Panc1 (cell line): ENCODE data around the gene VAPA. TPM values are rescaled to one million over a fixed set of nuclear protein-coding genes. Genes with fewer than 3 reads are reported as not detected.

Experiments used
- ATAC-seq: fragments of 200-7000 bp; cut with Tn5 transposase; 2 replicates; pipeline ENCODE4 v1.9.1; 2020; ENCODE audit warnings: mild to moderate bottlenecking, moderate library complexity
- BruUV-seq: library from RNA; stranded (reverse); fragments of 400-500 nt; replicated peaks from 2 replicates; lab custom pipeline; 2021; lab: Mats Ljungman, UMichigan
- CTCF ChIA-PET: fragments of 300-600 bp; sonication (Branson Sonifier 250); formaldehyde crosslinking; loops from one replicate; lab custom pipeline; 2022; ENCODE audit warnings: antibody characterized with exemption; lab: Charles Lee
- POLR2A ChIA-PET: fragments of 300-600 bp; sonication (Branson Sonifier 250); formaldehyde crosslinking; loops from one replicate; lab custom pipeline; 2022; ENCODE audit warnings: antibody characterized with exemption; lab: Charles Lee
- DNase-seq: peaks from one replicate; pipeline ENCODE4 v3.0.0-alpha.2; 2010; ENCODE audit warnings: low read depth, low spot score
- H3K27ac ChIP-seq: 2 replicates; pipeline ENCODE4 v1.5.1; 2011; ENCODE audit warnings: mild to moderate bottlenecking, low read length, inconsistent platforms
- H3K27me3 ChIP-seq: fragments of 200-500 bp; sonication (Bioruptor generic); 2 replicates; pipeline ENCODE4 v1.6.0; 2014; ENCODE audit warnings: low read length, inconsistent platforms; ENCODE audit not compliant: control insufficient read depth, insufficient read depth
- H3K36me3 ChIP-seq: fragments of 200-500 bp; sonication (Bioruptor generic); 2 replicates; pipeline ENCODE4 v1.5.1; 2014; ENCODE audit warnings: inconsistent platforms, mild to moderate bottlenecking, low read length, moderate library complexity; ENCODE audit not compliant: control insufficient read depth, insufficient read depth
- H3K4me1 ChIP-seq: 2 replicates; pipeline ENCODE4 v1.5.1; 2011; ENCODE audit warnings: inconsistent platforms, mild to moderate bottlenecking, low read length, moderate library complexity; ENCODE audit not compliant: control insufficient read depth, insufficient read depth
- H3K4me3 ChIP-seq, 2 experiments: 2 replicates each; pipeline ENCODE4 v1.5.1; 2011 to 2012; ENCODE audit warnings: low read depth in 2 of 2, low read length in 2 of 2, mild to moderate bottlenecking in 2 of 2, inconsistent platforms in 1 of 2, moderate library complexity in 1 of 2
- H3K9me3 ChIP-seq: fragments of 200-500 bp; sonication (Bioruptor generic); 2 replicates; pipeline ENCODE4 v1.5.1; 2014; ENCODE audit warnings: low read depth, mild to moderate bottlenecking, inconsistent platforms, low read length, moderate library complexity; ENCODE audit not compliant: control insufficient read depth, insufficient read depth
- CTCF ChIP-seq: fragments of 450-650 bp; IDR thresholded peaks from 2 replicates; pipeline ENCODE4 v1.5.1; 2017; ENCODE audit warnings: mild to moderate bottlenecking
- POLR2AphosphoS5 ChIP-seq: IDR thresholded peaks from 2 replicates; pipeline ENCODE4 v1.6.1; 2012; ENCODE audit warnings: mild to moderate bottlenecking, low read depth, low read length, moderate library complexity
- REST ChIP-seq, 2 experiments: IDR thresholded peaks; 2 replicates each; pipeline ENCODE4 v1.6.1; 2011 to 2012; ENCODE audit warnings: low read depth in 2 of 2, control low read depth in 1 of 2, low read length in 1 of 2, mild to moderate bottlenecking in 1 of 2, moderate library complexity in 1 of 2; ENCODE audit not compliant: insufficient read depth in 1 of 2
- SIN3A ChIP-seq: IDR thresholded peaks from 2 replicates; pipeline ENCODE4 v1.6.1; 2012; ENCODE audit warnings: low read depth, mild to moderate bottlenecking, low read length, moderate library complexity, borderline replicate concordance; ENCODE audit not compliant: insufficient read depth
- TCF7L2 ChIP-seq: IDR thresholded peaks from 2 replicates; pipeline ENCODE4 v1.6.1; 2011; ENCODE audit warnings: mild to moderate bottlenecking, low read depth, low read length, inconsistent platforms
- in situ Hi-C: cut with HindIII; loops from 2 replicates; pipeline ENCODE4 v1.10.0; 2016; ENCODE audit warnings: low sequenced_read_pairs, low pct_unique_long_range_greater_than_20kb
- intact Hi-C: fragments of 100-400 bp; cut with micrococcal nuclease; formaldehyde crosslinking; loops from one replicate; pipeline ENCODE4 v1.10.0; 2022; ENCODE audit not compliant: unreplicated experiment
- total RNA-seq: library from RNA; stranded (reverse); gene quantifications from one replicate; pipeline ENCODE4 v1.2.1, GENCODE V29; 2021; ENCODE audit not compliant: unreplicated experiment

The VAPA gene
- total RNA-seq, 1 experiment from 2014 or later, result 228 TPM

GRCh38 chr18:9868857-9869714, 44.7 kb upstream of the VAPA start:
- intact Hi-C loops (no loop called here), in situ Hi-C loops (no loop called here)
- Histone ChIP-seq H3K4me3 (no peak overlapping the region), H3K4me1 (peaks cover 27% of the 10 kb centered on the region), H3K27ac (peak overlapping the region; percentile 81), H3K36me3 (no peaks in the 10 kb centered on the region), H3K27me3 (no peaks in the 10 kb centered on the region), H3K9me3 (peaks cover 4% of the 10 kb centered on the region; the same call in 1 of the 2 replicates)
- ChIA-PET POLR2A (interaction anchor here (0.7 to 1.2 kb wide), 3 partner anchors 8 to 44 kb away, joined by 3 to 6 read pairs (median 3); partner anchors contain the start of gene VAPA), CTCF (interaction anchor here (0.5 to 0.6 kb wide), 2 partner anchors 17 to 137 kb away, joined by 3 to 5 read pairs; no protein-coding TSS in a partner anchor)
- DNase-seq (no peak), ATAC-seq (no peak)
- TF ChIP-seq REST (IDR thresholded peaks at IDR 0.05; ENCODE audit: insufficient read depth in 1 of 2, low read depth in 2 of 2, low read length in 1 of 2) (no peak), TCF7L2 (no peak), SIN3A (no peak), POLR2AphosphoS5 (no peak), CTCF (no peak)
- BruUV-seq, result no TSS peak

- Histone ChIP-seq H3K9me3 (peaks cover 2% of the 10 kb centered on the region; the same call in 1 of the 2 replicates), H3K4me3 (peak overlapping the region in 1 of 2 experiments; percentile 20; a peak in 2 of 4 replicates), H3K36me3 (no peaks in the 10 kb centered on the region), H3K27ac (peak overlapping the region; percentile 81), H3K4me1 (peaks cover 27% of the 10 kb centered on the region), H3K27me3 (no peaks in the 10 kb centered on the region)
- TF ChIP-seq TCF7L2 (peak; percentile 57; the same call in 1 of the 2 replicates), REST (IDR thresholded peaks at IDR 0.05; ENCODE audit: insufficient read depth in 1 of 2, low read depth in 2 of 2, low read length in 1 of 2) (no peak)
- POLR2A ChIA-PET, result interaction anchor here (1.1 to 1.2 kb wide), 2 partner anchors 9 to 44 kb away, joined by 3 read pairs; partner anchors contain the start of gene VAPA
- intact Hi-C loops, result no loop called here
- CTCF ChIA-PET, result interaction anchor here (0.5 kb wide), 1 partner anchor 18 kb away, joined by 3 read pairs; no protein-coding TSS in a partner anchor
- peak; percentile 43 for ATAC-seq
- in situ Hi-C loops, result no loop called here
- DNase-seq, result peak; percentile 7
- no TSS peak for BruUV-seq
Measured at GRCh38 chr18:9869715-9870430, 43.9 kb upstream of the VAPA start.
